Hematopoietic multipotent progenitor cell treated with erythropoietin and hydrocortisone succinate and interleukin-3 and kit ligand, for 17 days (in vitro differentiated cells): ENCODE results near the gene ASB1.
"Not testable (repeated sequence)": the region's sequence is repeated elsewhere in the genome, so short reads cannot be mapped to it uniquely, and the experiment has no call there.

Experiments
- DNase-seq: peaks from one replicate; pipeline ENCODE4 v3.0.0-alpha.2; 2015; ENCODE audit warnings: low spot score

The ASB1 gene

DNA sequence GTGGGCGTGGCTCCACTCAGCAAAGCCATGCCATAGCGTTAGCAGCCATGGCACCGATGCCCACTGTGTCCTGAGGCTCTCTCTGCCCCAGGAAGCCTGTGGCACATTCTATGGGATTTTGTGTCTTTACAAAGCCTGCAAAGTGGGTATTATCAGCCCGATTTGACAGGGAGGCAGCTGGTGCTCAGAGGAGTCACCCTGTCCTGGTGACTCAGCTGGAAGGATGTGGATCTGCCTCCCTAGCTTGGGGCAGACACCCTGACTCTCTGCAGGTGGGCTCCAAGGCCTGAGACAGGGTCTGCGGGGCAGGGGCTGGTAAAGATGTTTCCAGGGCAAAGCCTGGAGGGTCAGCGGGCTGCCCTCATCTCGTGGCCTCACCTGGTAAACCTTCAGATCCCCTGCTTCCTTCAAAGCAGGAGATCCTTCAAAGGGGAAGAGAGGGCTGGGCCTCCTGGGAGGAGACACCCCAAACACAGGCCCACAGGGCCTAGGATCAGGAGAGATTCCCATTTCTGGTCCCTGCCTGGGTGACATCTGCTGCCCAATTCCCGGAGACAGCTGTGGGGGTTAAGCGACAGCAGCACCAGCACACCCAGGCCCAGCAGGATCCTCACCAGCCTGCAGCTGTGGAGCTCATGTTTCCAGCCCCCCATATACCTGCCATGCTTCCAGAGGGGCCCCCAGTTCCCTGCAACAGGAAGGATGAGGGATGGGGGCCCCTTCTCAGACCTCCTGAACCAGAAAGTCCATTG lies 3.0 kb upstream of the ASB1 start:
- peak; percentile 75 for DNase-seq

DNA sequence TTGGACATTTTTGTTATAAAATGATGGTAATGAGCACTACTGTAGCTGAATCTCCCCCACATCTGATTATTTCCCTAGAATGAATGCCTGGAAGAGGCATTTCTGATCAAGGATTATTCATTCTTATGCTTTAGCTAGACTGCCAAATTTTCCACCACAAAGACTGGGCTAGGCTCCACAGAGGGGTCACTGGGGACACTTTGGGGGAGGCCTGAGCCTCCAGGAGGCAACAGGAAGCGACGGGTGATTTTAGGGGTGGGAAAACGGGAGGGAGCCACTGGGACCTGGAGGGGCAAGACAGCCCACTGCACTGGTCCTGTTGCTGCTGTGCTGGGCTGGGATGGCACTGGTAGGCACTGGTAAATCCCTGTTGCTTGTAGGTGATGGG lies 2.4 kb upstream of the ASB1 start:
- DNase-seq: no peak

DNA sequence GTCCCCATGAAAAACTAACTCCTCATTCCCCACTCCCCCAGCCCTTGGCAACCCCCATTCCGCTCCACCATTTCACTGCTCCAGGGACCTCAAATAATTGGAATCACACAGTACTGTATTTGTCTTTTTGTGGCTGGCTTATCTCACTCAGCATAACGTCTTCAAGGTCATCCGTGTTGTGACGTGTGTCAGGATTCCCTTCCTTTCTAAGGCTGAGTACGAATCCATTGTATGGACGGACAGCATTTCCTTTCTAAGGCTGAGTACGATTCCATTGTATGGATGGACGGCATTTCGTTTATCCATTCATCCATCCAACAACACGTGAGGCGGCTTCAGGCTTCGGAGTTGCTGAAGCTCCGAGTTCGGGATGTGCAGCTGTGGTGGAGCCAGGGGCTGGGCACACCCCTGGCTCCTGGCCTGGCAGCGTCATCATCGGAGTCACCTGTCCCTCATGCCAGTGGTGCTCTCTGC lies 1.2 kb upstream of the ASB1 start:
- no peak for DNase-seq

- no peak for DNase-seq
Measured at GRCh38 chr2:238425979-238426567, 654 bp upstream of the ASB1 start.

GRCh38 chr2:238427435-238428162 lies 872 bp downstream of the ASB1 start:
- DNase-seq: no peak

GRCh38 chr2:238428866-238429265 lies 2.1 kb downstream of the ASB1 start:
- DNase-seq: no peak

- DNase-seq: no peak
Measured at GRCh38 chr2:238430781-238431180, 4.1 kb downstream of the ASB1 start.

DNA sequence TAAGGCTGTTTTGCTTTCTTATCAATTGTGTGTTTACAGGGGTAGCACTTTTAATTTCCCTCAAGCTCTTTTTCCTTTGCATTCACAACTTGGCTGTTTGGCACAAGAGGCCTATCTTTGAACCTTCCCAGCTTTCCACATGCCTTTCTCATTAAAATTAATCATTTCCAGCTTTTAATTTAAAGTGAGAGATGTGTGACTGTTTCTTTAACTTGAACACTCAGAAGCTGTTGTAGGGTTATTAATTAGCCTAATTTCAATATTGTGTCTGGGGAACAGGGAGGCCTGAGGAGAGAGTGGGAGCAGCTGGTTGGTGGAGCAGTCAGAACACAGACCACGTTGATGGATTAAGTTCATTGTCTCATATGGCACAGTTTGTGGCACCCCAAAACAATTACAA lies 4.7 kb downstream of the ASB1 start:
- no peak for DNase-seq

- peak; percentile 35 for DNase-seq
Measured at GRCh38 chr2:238433300-238433915, 6.7 kb downstream of the ASB1 start.

DNA sequence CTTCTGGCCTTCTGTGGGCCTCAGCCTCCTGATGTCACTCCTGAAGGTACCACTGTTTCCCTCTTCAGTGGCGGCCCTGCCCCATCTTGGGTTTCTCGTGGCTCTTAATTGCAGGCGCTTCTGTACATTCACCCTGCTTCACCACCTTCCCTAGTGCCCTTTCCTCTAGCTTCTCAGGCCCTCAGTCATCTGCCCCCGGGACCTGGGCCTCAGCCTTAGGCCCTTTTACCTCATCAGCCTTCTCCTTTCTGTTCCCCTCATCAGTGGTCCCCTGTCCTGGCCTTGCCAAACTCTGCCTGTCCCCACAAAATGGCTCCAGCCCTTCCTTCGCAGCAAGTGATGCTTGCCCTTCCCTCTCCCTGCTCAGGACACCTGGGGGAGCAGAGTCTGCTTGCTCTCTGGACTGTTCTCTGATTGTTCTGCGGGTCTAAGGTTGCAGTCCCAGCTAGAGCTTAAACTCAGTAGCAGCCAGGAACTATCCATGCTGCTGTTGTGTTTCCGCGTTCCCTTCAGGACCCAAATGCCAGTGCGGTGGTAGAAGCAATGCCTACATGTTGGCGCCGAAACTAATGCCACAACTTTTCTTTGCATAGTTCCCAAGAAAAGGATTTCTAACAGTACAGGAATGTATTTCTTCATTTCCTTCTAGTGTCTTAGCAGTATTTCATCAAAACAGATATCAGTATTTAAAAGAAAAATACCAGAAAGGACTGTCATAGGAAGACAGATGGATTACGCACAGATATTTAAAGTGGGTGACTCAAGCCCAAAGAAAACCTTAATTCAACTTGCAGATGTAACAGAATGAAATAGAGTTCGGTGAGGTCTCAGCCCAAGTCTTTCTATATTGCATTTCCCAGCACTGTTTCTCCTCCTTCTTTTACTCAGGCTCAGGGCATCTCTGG lies 7.5 kb downstream of the ASB1 start:
- no peak for DNase-seq

DNA sequence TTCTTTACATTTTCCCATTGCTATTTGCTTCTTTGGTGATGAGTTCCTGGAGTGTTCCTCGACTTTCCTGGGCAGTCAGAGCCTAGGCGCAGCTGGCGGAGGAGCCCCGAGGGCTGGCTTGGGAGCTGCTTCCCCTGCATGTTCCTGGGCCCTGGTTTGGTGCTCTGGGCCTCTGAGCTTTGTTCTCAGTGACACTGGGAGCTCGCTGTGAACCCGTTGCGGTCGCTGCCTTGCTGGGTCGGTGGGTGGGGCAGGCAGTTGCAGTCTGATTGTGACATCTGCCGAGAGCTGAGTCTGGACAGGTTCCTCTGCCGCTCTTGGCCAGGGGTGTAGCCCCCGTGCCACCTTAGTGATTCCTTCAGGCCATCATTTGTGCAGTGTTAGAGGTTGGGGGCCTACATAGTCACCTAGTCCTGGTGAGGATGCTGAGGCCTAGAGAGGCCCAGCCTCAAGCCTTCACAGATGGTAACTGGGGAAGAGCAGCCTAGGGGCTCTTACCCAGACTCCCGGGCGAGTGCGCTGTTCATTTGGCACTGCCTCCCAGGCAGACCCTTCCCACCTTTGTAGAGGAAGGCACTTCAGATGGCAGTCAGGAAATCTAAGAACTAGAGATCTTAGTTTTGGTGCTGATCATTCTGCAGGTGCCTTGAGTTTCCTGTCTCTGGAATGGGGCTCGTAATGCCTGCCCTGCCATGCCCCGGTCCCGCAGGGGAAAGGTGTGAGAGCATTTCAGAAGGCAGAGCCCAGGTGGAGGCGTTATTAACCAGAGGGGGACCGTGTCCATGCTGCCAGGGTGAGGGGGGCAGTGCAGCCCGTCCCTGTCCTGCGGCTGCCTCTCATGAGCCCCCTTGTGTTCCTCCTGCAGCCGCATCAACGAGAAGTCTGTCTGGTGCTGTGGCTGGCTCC lies 8.4 kb downstream of the ASB1 start:
- DNase-seq: no peak

DNA sequence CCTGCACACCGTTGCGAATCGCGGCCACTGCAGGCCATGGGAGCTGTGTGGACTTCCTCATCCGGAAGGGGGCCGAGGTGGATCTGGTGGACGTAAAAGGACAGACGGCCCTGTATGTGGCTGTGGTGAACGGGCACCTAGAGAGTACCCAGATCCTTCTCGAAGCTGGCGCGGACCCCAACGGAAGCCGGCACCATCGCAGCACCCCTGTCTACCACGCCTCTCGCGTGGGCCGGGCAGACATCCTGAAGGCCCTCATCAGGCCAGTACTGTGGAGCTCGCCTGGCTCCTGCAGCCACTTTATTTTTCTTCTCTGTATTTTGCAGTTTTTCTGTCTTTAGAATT lies 9.0 kb downstream of the ASB1 start:
- DNase-seq: no peak

DNA sequence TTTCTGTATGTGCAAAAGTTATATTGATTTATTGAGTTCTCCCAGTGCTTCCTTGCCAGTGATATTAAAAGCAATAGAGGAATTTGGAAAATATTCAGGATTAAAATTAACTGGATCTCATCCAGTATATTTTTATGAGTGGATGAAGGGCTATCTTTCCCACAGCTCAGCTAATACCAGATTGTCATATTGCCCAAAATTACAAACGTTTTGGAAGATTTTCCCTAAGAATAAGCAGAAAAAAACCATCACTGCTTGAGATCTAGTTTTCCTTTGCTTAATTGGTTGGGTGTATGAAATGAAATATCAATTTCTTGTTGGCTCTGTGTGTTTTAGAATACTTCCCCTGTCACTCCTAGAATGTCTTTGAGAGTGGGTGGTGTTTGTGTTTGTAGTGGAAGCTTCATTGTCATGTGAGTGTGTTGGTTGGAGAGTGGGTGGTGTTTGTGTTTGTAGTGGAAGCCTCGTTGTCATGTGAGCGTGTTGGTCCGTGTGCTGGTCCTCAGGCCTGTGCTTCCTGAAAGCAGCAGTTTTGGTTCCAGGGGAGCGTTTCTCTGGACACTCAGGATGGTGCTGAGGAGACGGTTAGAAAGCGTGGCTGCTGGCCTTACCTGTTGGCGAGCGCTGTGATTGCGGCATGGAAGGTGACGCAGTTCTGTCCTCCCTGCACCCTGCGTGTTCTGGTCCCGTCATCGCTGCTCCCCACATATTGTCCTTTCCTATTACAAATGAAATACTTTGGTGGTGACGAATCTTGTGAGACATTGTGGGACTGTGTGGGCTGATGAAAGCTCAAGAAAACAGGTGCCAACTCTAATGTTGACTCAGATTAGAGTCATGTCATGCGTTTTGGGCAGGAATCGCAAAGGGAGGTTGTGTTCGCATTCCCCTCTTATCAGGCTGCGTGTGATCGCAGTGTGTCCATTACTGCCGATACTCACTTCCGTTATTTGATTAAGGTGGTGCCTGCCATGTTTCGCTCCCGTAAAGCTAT lies 12.4 kb downstream of the ASB1 start:
- DNase-seq: no peak

DNA sequence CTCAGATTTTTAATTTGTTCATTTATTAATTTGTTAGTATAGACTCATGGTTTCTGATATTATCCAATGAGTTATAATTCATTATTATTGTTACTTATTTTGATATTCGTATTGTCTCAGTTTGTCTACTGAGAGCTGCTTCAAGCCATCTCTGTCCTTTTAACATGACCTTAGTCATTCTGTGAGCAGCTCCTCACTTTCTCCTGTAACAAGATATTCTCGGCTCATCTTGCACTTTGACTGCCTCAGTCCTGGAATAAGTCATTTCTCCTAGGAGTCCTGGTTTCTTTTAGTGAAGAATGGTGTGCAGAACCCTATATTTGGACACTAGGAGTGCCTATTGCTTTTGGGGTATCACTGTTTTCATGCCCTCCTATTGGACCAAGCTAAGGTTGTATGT lies 13.2 kb downstream of the ASB1 start:
- no peak for DNase-seq

GRCh38 chr2:238440331-238440730 lies 13.6 kb downstream of the ASB1 start:
- no peak for DNase-seq

DNA sequence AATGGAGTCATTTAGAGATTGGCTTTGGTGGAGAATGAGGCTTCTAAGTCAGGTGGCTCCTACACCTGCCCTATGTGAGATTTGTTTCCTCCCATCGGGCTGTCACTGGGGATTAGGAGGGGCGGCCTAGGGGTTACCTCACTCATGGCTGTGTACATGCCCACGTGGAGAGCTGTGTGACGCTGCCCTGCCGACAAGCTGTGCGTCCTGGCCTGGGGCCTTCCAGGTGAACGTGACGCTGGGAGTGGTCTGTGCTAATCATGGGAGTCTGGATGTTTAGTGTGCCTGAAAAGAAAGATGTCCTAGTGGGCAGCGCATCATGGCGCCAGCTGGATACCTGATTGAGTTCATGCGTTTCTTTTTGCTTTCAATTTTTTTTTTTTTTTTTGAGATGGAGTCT lies 14.0 kb downstream of the ASB1 start:
- DNase-seq: no peak

DNA sequence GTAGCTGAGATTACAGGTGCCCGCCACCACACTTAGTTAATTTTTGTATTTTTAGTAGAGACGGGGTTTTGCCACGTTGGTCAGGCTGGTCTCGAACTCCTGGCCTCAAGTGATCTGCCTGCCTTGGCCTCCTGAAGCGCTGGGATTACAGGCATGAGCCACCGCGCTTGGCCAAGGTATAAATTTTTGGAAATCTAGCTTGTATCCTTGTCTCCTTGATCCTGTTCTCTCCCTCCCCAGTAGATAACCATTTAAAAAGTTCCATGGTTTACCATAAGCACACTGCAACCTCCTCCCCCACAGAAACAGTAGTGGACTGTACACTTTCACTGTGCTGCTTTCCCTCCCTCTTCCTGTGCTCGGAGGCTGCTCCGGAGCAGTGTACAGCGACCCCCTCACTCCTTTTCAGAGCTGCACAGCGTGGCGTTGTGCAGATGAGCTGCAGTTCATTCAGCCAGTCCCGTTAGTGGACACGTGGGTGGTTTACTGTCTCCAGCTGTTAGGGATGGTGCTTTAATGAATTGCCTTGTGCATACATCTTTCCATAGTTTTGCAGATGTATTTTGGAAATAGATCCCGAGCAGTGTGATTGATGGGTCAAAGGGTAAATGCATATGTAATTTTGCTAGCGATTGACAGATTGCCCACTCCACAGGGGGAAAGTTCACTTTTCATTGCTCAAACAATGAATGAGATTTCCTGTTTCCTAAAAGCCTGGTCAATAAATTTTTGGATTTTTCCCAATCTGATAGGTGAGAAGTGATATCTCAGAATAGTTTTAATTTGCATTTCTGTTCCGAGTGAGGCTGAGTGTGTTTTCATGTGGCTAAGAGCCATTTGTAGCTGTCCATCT lies 14.8 kb downstream of the ASB1 start:
- no peak for DNase-seq

DNA sequence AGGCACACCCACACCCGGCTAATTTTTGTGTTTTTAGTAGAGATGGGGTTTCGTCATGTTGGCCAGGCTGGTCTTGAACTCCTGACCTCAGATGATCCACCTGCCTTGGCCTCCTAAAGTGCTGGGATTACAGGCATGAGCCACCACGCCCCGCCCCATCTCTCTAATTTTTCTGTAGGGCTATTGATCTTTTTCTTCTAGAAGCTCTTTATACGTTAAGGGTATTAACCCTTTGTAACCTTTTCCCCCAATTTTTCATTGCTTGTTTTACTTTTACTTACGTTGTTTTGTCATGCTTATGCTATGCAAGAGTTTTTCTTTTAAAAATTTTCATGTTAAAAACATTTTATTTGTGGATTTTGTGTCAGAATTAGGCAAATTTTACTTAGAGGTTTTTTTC lies 15.5 kb downstream of the ASB1 start:
- DNase-seq: not testable (repeated sequence)

- no peak for DNase-seq
Measured at GRCh38 chr2:238444242-238444641, 17.5 kb downstream of the ASB1 start.
